GM18505 (cell line): ENCODE data around the gene TBX2.
"Not testable (repeated sequence)": the region's sequence is repeated elsewhere in the genome, so short reads cannot be mapped to it uniquely, and the experiment has no call there.

Source experiments
- ATAC-seq: cut with Tn5 transposase; IDR thresholded peaks from one replicate; pipeline ENCODE4 v1.9.1; 2021; ENCODE audit not compliant: unreplicated experiment
- POLR2A ChIP-seq: IDR thresholded peaks from 4 replicates; pipeline ENCODE4 v1.6.1; 2011; ENCODE audit warnings: borderline replicate concordance; ENCODE audit not compliant: insufficient read depth, insufficient read length; ENCODE audit errors: extremely low read depth

TBX2 gene

GRCh38 chr17:61399131-61400065 lies at the start of gene TBX2:
TSS of gene TBX2 (plus strand) at chr17:61399843. CDS start at chr17:61400177, 334 bp downstream.
- no peak for TF ChIP-seq POLR2A
- no peak for ATAC-seq

- TF ChIP-seq POLR2A = no peak
- ATAC-seq = no peak
These were observed 47.8 kb upstream of the TBX2 start for GRCh38 chr17:61351745-61352407.

DNA sequence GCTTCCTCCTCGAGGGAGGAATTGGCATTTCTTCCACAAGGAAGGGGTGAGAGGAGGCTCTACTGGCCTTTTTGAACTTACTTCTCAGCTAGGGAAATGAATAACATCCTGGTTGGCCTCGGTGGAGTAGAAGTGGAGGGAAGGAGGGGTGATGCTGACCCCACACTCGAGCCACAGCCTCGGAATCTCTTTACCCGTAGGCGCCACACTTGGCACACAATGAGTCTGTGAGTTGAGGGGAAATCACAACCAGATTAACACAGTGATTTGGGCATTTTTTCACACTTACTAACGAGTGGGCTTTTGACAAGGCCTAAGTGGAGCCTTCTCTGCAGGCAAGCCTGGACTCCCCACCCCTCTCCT lies 47.3 kb upstream of the TBX2 start:
- no peak for ATAC-seq

GRCh38 chr17:61352781-61353491 lies 46.7 kb upstream of the TBX2 start:
- TF ChIP-seq POLR2A = no peak
- no peak for ATAC-seq

More for the DNA sequence above, 47.3 kb upstream of the TBX2 start:
- TF ChIP-seq POLR2A = no peak

- no peak for TF ChIP-seq POLR2A
- no peak for ATAC-seq
These were observed 46.0 kb upstream of the TBX2 start for GRCh38 chr17:61353615-61354014.

- ATAC-seq = no peak
- TF ChIP-seq POLR2A = no peak
These were observed 44.5 kb upstream of the TBX2 start for GRCh38 chr17:61354895-61355874.

- ATAC-seq = not testable (repeated sequence)
These were observed 42.6 kb upstream of the TBX2 start for GRCh38 chr17:61357061-61357460.

DNA sequence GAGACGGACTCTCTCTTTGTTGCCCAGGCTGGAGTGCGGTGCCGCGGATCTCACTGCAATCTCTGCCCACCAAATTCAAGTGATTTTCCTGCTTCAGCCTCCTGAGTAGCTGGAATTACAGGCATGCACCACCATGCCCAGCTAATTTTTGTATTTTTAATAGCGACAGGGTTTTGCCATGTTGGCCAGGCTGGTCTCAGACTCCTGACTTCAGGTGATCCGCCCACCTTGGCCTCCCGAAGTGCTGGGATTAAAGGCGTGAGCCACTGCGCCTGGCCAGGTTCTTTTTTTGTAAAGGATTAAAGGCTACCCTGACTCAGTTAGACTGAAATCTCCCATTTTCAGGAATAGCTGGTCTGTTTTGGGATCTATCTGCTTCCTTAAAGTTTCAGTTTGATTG lies 40.1 kb upstream of the TBX2 start:
- ATAC-seq = not testable (repeated sequence)

DNA sequence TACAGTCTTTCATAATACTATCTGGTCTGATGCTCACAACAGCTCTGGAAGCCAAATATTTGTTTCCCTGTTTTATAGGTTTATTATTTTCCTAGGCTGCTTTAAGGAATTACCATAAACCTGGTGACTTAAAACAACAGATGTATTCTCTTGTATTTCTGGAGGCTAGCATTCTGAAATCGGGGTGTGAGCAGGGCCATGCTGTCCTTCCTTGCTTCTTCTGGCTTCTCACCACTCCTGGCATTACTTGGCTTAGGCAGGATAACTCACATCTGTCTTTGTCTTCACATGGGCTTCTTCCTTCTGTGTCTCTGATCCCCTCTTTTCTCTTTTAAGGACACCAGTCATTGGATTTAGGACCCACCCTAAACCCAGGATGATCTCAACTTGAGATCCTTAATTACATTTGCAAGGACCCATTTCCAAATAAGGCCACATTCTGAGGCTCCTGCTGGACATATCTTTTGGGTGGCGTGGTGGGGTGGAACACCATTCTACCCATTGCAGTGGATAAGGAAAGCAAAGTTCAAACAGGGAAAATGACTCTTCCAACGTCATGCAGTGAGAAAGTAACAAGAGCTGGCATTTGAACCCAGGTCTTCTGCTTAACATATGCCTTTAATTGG lies 39.2 kb upstream of the TBX2 start:
- ATAC-seq = no peak
- TF ChIP-seq POLR2A = no peak

DNA sequence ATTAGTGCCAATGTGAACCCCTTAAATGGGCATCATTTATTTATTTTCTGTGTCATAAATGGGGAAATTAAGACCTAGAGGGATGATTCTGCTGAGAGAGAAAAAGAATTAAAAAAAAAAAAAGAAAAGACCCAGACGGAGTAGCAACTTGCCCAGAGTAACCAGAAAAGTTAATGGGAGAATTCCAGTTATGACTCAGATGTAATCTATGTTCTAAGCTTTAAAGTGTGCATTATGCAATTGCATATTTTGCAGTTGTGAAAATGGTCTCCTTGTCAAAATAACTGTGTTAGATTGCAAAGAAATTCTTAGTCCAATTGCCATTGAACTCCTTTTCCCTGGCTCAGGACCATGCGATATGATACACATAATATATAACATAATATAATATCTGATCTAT lies 38.6 kb upstream of the TBX2 start:
- no peak for ATAC-seq
- no peak for TF ChIP-seq POLR2A

GRCh38 chr17:61362396-61362795 lies 37.2 kb upstream of the TBX2 start:
- no peak for ATAC-seq
- no peak for TF ChIP-seq POLR2A

DNA sequence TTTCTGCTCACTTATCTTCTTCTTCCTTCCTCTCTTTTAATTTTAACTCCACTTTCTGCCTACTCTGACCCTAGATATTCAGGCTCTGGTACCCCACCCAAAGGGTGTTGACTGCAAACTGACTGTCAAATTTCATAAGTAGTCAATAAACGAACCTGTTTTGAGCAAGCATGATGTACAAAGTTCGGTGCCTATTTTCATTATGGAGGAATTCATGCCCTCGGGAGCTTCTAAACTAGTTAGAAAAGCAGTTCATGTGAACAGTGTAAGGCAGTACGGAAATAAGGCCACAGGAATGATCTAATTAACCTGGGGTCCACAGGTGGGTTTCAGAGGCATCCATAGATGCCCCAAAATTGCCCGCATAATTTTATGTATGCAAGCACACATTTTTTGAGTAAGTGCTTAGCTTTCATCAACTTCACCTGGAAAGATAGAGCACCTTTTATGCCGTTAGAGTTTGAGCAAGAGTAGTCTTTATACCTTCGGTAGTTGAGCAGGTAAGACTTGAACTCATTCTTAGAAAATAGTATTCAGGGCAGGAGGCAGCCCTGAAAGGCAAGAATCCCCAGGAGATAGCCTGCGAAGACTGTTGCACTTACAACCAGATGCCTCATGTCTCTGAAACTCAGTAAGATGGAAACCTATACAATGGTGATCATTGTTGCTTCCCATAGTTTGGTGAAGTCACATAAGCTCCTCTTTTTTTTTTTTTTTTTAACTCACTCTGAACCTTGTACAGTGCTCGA lies 36.6 kb upstream of the TBX2 start:
- no peak for ATAC-seq
- no peak for TF ChIP-seq POLR2A
